Measurements from ENCODE around the gene RGS10. TPM values are rescaled to one million over a fixed set of nuclear protein-coding genes. Genes with fewer than 3 reads are reported as not detected.
"Not testable (repeated sequence)": the region's sequence is repeated elsewhere in the genome, so short reads cannot be mapped to it uniquely, and the experiment has no call there.

The RGS10 gene
- total RNA-seq, 1 experiment from 2014 or later: 10.6 TPM

DNA sequence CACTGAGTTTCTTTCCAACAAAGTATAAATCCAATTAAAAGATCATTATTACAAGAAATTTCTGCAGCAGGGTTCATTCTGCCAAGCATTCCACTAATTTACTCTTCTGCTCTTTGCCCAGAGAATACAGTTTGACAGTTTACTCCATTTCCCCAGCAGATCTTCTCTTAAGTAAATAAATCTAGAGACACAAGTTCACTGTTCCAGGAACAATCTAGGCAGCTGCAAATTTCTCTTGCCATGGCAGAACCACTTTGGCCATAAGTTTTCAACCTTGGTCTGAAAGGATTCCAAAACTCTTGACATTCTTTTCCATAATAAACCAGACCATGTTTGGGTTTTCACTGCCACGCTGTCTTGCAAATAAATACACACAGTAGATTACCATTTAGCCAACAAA lies 11.5 kb downstream of the RGS10 start:
- peaks cover 2% of the 10 kb centered on the region; the same call in 1 of the 2 replicates for H3K27me3 Mint-ChIP-seq (ENCODE audit: low read depth)
- Histone ChIP-seq H2BK5ac (ENCODE audit: insufficient read length, low read length) (no peak overlapping the region), H4K5ac (ENCODE audit: insufficient read length, low read depth, low read length) (no peak overlapping the region), H4K8ac (replicated peaks; ENCODE audit: insufficient read length, low read depth, low read length) (no peak overlapping the region), H3K27ac (ENCODE audit: insufficient read length, low read depth, low read length) (no peak overlapping the region), H3T11ph (ENCODE audit: low read length) (no peak overlapping the region), H2BK12ac (ENCODE audit: insufficient read length, low read depth, low read length) (no peak overlapping the region), H3K9ac (ENCODE audit: extremely low read depth, insufficient read length, low read length) (no peak overlapping the region), H2AFZ (ENCODE audit: low read length) (no peak overlapping the region), H3K4me1 (ENCODE audit: insufficient read depth, low read length) (no peaks in the 10 kb centered on the region), H2AK5ac (ENCODE audit: insufficient read length, low read length) (no peak overlapping the region), H3K79me2 (ENCODE audit: insufficient read depth, low read length) (no peaks in the 10 kb centered on the region), H4K91ac (ENCODE audit: insufficient read length, low read depth, low read length) (no peak overlapping the region), H3K27me3 (ENCODE audit: insufficient read depth, low read length) (no peaks in the 10 kb centered on the region), H3K4me2 (ENCODE audit: insufficient read depth, insufficient read length, low read length) (no peak overlapping the region), H3K79me1 (ENCODE audit: insufficient read depth, low read depth, low read length, poor library complexity, severe bottlenecking) (no peaks in the 10 kb centered on the region), H3K56ac (ENCODE audit: insufficient read length, low read depth, low read length) (no peak overlapping the region), H4K20me1 (ENCODE audit: control insufficient read depth, insufficient read depth, insufficient read length) (no peaks in the 10 kb centered on the region), H2BK120ac (ENCODE audit: low read depth, low read length, poor library complexity, severe bottlenecking) (no peak overlapping the region), H2BK20ac (ENCODE audit: low read depth, low read length, poor library complexity, severe bottlenecking) (no peak overlapping the region), H3K23ac (ENCODE audit: insufficient read length, low read depth, low read length) (no peak overlapping the region), H2BK15ac (ENCODE audit: low read depth, low read length) (no peak overlapping the region), H3K4ac (ENCODE audit: low read depth, low read length) (no peak overlapping the region), H3K9me3 (ENCODE audit: control insufficient read depth, low read depth, low read length) (no peaks in the 10 kb centered on the region), H3K18ac (ENCODE audit: insufficient read length, low read depth, low read length) (no peak overlapping the region), H3K23me2 (ENCODE audit: insufficient read length, low read depth, low read length, poor library complexity, severe bottlenecking) (no peaks in the 10 kb centered on the region), H3K14ac (ENCODE audit: insufficient read depth, low read length) (no peak overlapping the region)
- H3K36me3 Mint-ChIP-seq (ENCODE audit: insufficient read depth in 1 of 3, low read depth in 3 of 3): no peaks in the 10 kb centered on the region
- no peaks in the 10 kb centered on the region for H3K4me1 Mint-ChIP-seq
- no peak overlapping the region for H3K4me3 Mint-ChIP-seq
- no peak for DNase-seq
- no peaks in the 10 kb centered on the region for H3K9me3 Mint-ChIP-seq
- TF ChIP-seq, protein P1, sequence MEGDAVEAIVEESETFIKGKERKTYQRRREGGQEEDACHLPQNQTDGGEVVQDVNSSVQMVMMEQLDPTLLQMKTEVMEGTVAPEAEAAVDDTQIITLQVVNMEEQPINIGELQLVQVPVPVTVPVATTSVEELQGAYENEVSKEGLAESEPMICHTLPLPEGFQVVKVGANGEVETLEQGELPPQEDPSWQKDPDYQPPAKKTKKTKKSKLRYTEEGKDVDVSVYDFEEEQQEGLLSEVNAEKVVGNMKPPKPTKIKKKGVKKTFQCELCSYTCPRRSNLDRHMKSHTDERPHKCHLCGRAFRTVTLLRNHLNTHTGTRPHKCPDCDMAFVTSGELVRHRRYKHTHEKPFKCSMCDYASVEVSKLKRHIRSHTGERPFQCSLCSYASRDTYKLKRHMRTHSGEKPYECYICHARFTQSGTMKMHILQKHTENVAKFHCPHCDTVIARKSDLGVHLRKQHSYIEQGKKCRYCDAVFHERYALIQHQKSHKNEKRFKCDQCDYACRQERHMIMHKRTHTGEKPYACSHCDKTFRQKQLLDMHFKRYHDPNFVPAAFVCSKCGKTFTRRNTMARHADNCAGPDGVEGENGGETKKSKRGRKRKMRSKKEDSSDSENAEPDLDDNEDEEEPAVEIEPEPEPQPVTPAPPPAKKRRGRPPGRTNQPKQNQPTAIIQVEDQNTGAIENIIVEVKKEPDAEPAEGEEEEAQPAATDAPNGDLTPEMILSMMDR (conservative IDR thresholded peaks at IDR 0.05): no peak
- H3K27ac Mint-ChIP-seq: no peak overlapping the region
- no CpG with 5 or more reads among the region's 1 CpG for WGBS (ENCODE audit: extremely low coverage, insufficient read length, low lambda C conversion rate)

DNA sequence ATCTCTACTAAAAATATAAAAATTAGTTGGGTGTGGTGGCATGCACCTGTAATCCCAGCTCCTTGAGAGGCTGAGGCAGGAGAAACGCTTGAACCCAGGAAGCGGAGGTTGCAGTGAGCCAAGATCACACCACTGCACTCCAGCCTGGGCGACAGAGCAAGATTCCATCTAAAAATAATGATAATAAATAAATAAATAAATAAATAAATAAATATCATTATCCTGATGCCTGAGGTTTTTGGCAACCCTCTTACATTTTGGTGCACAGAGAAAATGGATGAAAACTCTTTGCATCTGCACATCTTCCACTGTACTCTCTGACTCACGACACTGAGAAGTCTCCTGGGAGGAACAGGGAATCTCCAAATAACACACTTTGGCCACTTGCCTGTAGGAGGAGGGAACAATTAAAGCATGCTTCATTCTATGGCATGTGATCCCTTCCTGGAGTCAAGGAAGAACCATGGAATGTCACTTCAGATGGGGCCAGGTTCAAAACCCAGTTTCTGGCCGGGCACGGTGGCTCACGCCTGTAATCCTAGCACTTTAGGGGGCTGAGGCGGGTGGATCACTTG lies 13.8 kb downstream of the RGS10 start:
- H3K27ac ChIP-seq (ENCODE audit: insufficient read length, low read depth, low read length); H3K4ac ChIP-seq (ENCODE audit: low read depth, low read length); H2AK5ac ChIP-seq (ENCODE audit: insufficient read length, low read length); H2BK120ac ChIP-seq (ENCODE audit: low read depth, low read length, poor library complexity, severe bottlenecking); H3K9me3 Mint-ChIP-seq; H2BK15ac ChIP-seq (ENCODE audit: low read depth, low read length); H3K4me2 ChIP-seq (ENCODE audit: insufficient read depth, insufficient read length, low read length); H3K27me3 Mint-ChIP-seq (ENCODE audit: low read depth); H3K79me1 ChIP-seq (ENCODE audit: insufficient read depth, low read depth, low read length, poor library complexity, severe bottlenecking); H3K9ac ChIP-seq (ENCODE audit: extremely low read depth, insufficient read length, low read length); H3K18ac ChIP-seq (ENCODE audit: insufficient read length, low read depth, low read length); H3K9me3 ChIP-seq (ENCODE audit: control insufficient read depth, low read depth, low read length); H4K8ac ChIP-seq (replicated peaks; ENCODE audit: insufficient read length, low read depth, low read length); H2AFZ ChIP-seq (ENCODE audit: low read length); H2BK12ac ChIP-seq (ENCODE audit: insufficient read length, low read depth, low read length); H3K4me1 Mint-ChIP-seq; H3K27me3 ChIP-seq (ENCODE audit: insufficient read depth, low read length); H3T11ph ChIP-seq (ENCODE audit: low read length); H3K4me1 ChIP-seq (ENCODE audit: insufficient read depth, low read length); DNase-seq; H3K23ac ChIP-seq (ENCODE audit: insufficient read length, low read depth, low read length); H3K4me3 Mint-ChIP-seq; H4K20me1 ChIP-seq (ENCODE audit: control insufficient read depth, insufficient read depth, insufficient read length); H2BK5ac ChIP-seq (ENCODE audit: insufficient read length, low read length); H3K36me3 Mint-ChIP-seq (ENCODE audit: insufficient read depth in 1 of 3, low read depth in 3 of 3); H3K79me2 ChIP-seq (ENCODE audit: insufficient read depth, low read length); H3K27ac Mint-ChIP-seq; H3K56ac ChIP-seq (ENCODE audit: insufficient read length, low read depth, low read length); H3K23me2 ChIP-seq (ENCODE audit: insufficient read length, low read depth, low read length, poor library complexity, severe bottlenecking); H3K14ac ChIP-seq (ENCODE audit: insufficient read depth, low read length); H4K91ac ChIP-seq (ENCODE audit: insufficient read length, low read depth, low read length); H2BK20ac ChIP-seq (ENCODE audit: low read depth, low read length, poor library complexity, severe bottlenecking); H4K5ac ChIP-seq (ENCODE audit: insufficient read length, low read depth, low read length): not testable (repeated sequence)
- WGBS (ENCODE audit: extremely low coverage, insufficient read length, low lambda C conversion rate): no CpG with 5 or more reads among the region's 8 CpGs
